Thymus (tissue), 11 donors: ENCODE measurements around the gene TEX26. TPM values are rescaled to one million over a fixed set of nuclear protein-coding genes. Genes with fewer than 3 reads are reported as not detected.

Experiments used
- DNase-seq, 9 donors: peaks; one replicate each; pipeline ENCODE4 v3.0.0-alpha.2; 2013; ENCODE audit warnings: low spot score in 9 of 9, low read depth in 6 of 9, missing footprints in 1 of 9
- H3K27ac ChIP-seq, 2 donors: one replicate each; pipeline ENCODE4 v1.5.1; 2013; ENCODE audit warnings: control low read depth in 1 of 2, low read depth in 1 of 2, low read length in 1 of 2, mild to moderate bottlenecking in 1 of 2, moderate library complexity in 1 of 2
- H3K27me3 ChIP-seq, 2 donors: one replicate each; pipeline ENCODE4 v1.5.1; 2013; ENCODE audit warnings: low read length in 1 of 2; ENCODE audit not compliant: control insufficient read depth in 2 of 2, insufficient read depth in 1 of 2
- H3K36me3 ChIP-seq, 2 donors: one replicate each; pipeline ENCODE4 v1.5.1; 2013; ENCODE audit warnings: low read length in 1 of 2, mild to moderate bottlenecking in 1 of 2, moderate library complexity in 1 of 2; ENCODE audit not compliant: control insufficient read depth in 2 of 2, insufficient read depth in 2 of 2
- H3K4me1 ChIP-seq, 2 donors: one replicate each; pipeline ENCODE4 v1.5.1; 2013; ENCODE audit warnings: low read length in 2 of 2; ENCODE audit not compliant: control insufficient read depth in 2 of 2, insufficient read depth in 2 of 2
- H3K4me3 ChIP-seq, 2 donors: one replicate each; pipeline ENCODE4 v1.5.1; 2013; ENCODE audit warnings: low read length in 2 of 2, control low read depth in 1 of 2, mild to moderate bottlenecking in 1 of 2
- H3K9me3 ChIP-seq, 2 donors: one replicate each; pipeline ENCODE4 v1.5.1; 2013; ENCODE audit warnings: low read length in 1 of 2, mild to moderate bottlenecking in 1 of 2; ENCODE audit not compliant: control insufficient read depth in 2 of 2, insufficient read depth in 1 of 2
- WGBS: extraction: QIAGEN DNeasy Blood & Tissue Kit; methylation state at CpG from one replicate; pipeline ENCODE4 v1.1.7; 2013; 5-methylcytosine and 5-hydroxymethylcytosine counted together
- polyA plus RNA-seq: library from polyadenylated mRNA; stranded (reverse); fragments of 200-250 nt; gene quantifications from one replicate; pipeline ENCODE4 v1.2.3, GENCODE V29; 2013
- total RNA-seq: library from RNA; stranded (reverse); fragments of 120-200 nt; gene quantifications from one replicate; pipeline ENCODE4 v1.2.4, GENCODE V29; 2013
- donor health status: healthy.

Gene TEX26
- total and polyA plus RNA-seq, 2 donors = 0.43 TPM; not detected in 1

DNA sequence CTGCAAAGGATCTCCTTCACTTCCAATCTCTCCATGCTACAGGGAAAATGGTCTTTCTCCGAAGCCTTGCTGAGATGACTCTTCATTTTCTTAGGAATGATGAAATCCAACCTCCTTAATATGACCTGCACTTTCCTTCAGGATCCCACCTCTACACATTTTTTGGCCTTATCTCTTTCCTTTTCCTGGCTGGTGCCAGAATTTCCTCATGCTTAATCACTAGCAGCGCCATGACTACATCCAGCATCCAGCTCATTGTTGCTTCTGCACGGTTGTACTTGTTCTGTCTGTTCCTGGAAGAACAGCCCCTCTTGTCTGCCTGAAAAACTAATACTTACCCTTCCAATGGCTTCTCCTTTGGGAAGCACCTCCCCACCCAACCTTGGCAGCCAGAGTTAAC lies 68.4 kb downstream of the TEX26 start:
- WGBS = 44% methylated on average over 3 of the region's 3 CpGs

GRCh38 chr13:31001647-31002046 lies 69.2 kb downstream of the TEX26 start:
- Histone ChIP-seq H3K4me3 (no peak overlapping the region), H3K27ac (no peak overlapping the region), H3K9me3 (no peaks in the 10 kb centered on the region), H3K4me1 (no peaks in the 10 kb centered on the region), H3K27me3 (peaks cover 0 to 2% of the 10 kb centered on the region in 2 donors), H3K36me3 (no peaks in the 10 kb centered on the region)
- DNase-seq = no peak
- WGBS = 81% methylated on average over 2 of the region's 2 CpGs

More for the DNA sequence above, 68.4 kb downstream of the TEX26 start:
- DNase-seq = no peak
- Histone ChIP-seq H3K4me1 (no peaks in the 10 kb centered on the region), H3K36me3 (no peaks in the 10 kb centered on the region), H3K27ac (no peak overlapping the region), H3K27me3 (peaks cover 0 to 2% of the 10 kb centered on the region in 2 donors), H3K9me3 (no peaks in the 10 kb centered on the region), H3K4me3 (no peak overlapping the region)

GRCh38 chr13:31005066-31005465 lies 72.6 kb downstream of the TEX26 start:
- Histone ChIP-seq H3K27me3 (peaks cover 0 to 5% of the 10 kb centered on the region in 2 donors), H3K4me3 (no peak overlapping the region), H3K9me3 (no peaks in the 10 kb centered on the region), H3K4me1 (no peaks in the 10 kb centered on the region), H3K27ac (no peak overlapping the region), H3K36me3 (no peaks in the 10 kb centered on the region)
- WGBS = 97% methylated on average over 23 of the region's 23 CpGs
- DNase-seq = no peak

GRCh38 chr13:31007417-31007816 lies 75.0 kb downstream of the TEX26 start:
- H3K27me3 ChIP-seq = peaks cover 0 to 9% of the 10 kb centered on the region in 2 donors
- WGBS = 91% methylated on average over 4 of the region's 4 CpGs
- H3K9me3 ChIP-seq = no peaks in the 10 kb centered on the region
- H3K27ac ChIP-seq = no peak overlapping the region
- H3K36me3 ChIP-seq = no peaks in the 10 kb centered on the region
- DNase-seq = no peak
- H3K4me3 ChIP-seq = no peak overlapping the region
- no peaks in the 10 kb centered on the region for H3K4me1 ChIP-seq

GRCh38 chr13:31008400-31009115 lies 76.1 kb downstream of the TEX26 start:
- peaks cover 0 to 11% of the 10 kb centered on the region in 2 donors for H3K27me3 ChIP-seq
- no peaks in the 10 kb centered on the region for H3K36me3 ChIP-seq
- 88% methylated on average over 7 of the region's 7 CpGs for WGBS
- no peaks in the 10 kb centered on the region for H3K4me1 ChIP-seq
- H3K4me3 ChIP-seq = no peak overlapping the region
- no peak overlapping the region for H3K27ac ChIP-seq
- H3K9me3 ChIP-seq = no peaks in the 10 kb centered on the region
- no peak for DNase-seq

DNA sequence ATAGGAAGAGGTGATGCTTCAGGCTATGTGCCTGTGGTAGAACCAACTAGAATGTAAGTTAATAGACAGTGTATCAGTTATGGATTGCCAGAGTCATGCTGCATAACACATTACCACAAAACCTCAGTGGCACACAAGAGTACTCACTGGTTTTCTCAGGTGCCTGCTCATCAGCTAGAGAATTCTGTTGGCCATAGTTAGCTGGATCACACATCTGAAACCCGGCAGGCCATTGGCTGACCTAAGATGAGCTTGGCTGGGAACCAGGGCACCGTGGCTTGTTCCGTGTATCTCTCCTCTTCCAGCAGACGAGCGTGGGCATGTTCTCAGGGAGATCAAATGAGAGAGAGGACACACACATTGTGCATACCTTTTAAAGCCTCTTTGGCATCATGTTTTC lies 76.7 kb downstream of the TEX26 start:
- no peak for DNase-seq
- H3K4me1 ChIP-seq = no peaks in the 10 kb centered on the region
- H3K27me3 ChIP-seq = peaks cover 0 to 11% of the 10 kb centered on the region in 2 donors
- WGBS = 96% methylated on average over 5 of the region's 5 CpGs
- H3K36me3 ChIP-seq = no peaks in the 10 kb centered on the region
- no peak overlapping the region for H3K4me3 ChIP-seq
- no peaks in the 10 kb centered on the region for H3K9me3 ChIP-seq
- no peak overlapping the region for H3K27ac ChIP-seq

DNA sequence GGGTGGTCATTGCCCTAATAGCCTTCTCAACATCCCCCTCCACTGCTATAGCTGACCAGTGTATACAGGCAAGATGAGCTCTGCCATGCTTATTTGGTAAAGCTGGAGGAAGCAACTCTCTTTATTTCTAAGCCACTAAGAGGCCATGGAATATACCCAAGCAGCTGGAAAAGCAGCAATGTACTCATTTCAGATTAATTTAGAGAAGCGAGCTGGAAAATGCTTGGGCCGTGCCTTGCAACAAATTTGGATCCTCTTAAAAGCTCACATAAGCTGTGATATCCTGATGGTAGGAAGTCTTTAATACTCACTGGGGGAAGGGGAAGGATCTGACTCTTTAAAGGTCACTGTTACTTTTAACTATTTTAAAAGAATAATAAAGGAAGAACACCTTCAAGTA lies 77.8 kb downstream of the TEX26 start:
- H3K27me3 ChIP-seq = peaks cover 0 to 15% of the 10 kb centered on the region in 2 donors
- 98% methylated on average over 2 of the region's 2 CpGs for WGBS

GRCh38 chr13:31011193-31011860 lies 78.9 kb downstream of the TEX26 start:
- Histone ChIP-seq H3K27me3 (peaks cover 0 to 14% of the 10 kb centered on the region in 2 donors), H3K4me3 (no peak overlapping the region)
- no peak for DNase-seq

More for the DNA sequence above, 77.8 kb downstream of the TEX26 start:
- Histone ChIP-seq H3K9me3 (no peaks in the 10 kb centered on the region), H3K4me1 (no peaks in the 10 kb centered on the region), H3K4me3 (no peak overlapping the region), H3K27ac (no peak overlapping the region), H3K36me3 (no peaks in the 10 kb centered on the region)
- no peak for DNase-seq

GRCh38 chr13:31011901-31012654 lies 79.6 kb downstream of the TEX26 start:
- H3K4me3 ChIP-seq = no peak overlapping the region
- peaks cover 0 to 15% of the 10 kb centered on the region in 2 donors for H3K27me3 ChIP-seq
- no peaks in the 10 kb centered on the region for H3K9me3 ChIP-seq
- DNase-seq = no peak
- H3K27ac ChIP-seq = no peak overlapping the region
- WGBS = 82% methylated on average over 7 of the region's 7 CpGs
- no peaks in the 10 kb centered on the region for H3K36me3 ChIP-seq
- no peaks in the 10 kb centered on the region for H3K4me1 ChIP-seq

More at GRCh38 chr13:31011193-31011860, 78.9 kb downstream of the TEX26 start:
- 71% methylated on average over 5 of the region's 5 CpGs for WGBS
- no peaks in the 10 kb centered on the region for H3K36me3 ChIP-seq
- no peak overlapping the region for H3K27ac ChIP-seq
- H3K9me3 ChIP-seq = no peaks in the 10 kb centered on the region
- no peaks in the 10 kb centered on the region for H3K4me1 ChIP-seq
